Stomach (tissue), 9 donors: ENCODE results near the gene HSPA12B. TPM values are rescaled to one million over a fixed set of nuclear protein-coding genes. Genes with fewer than 3 reads are reported as not detected.

Experiments used
- DNase-seq, 2 donors: peaks; one replicate each; pipeline versions ENCODE4 v3.0.0 to v3.0.0-alpha.2; 2013 to 2019
- H3K27ac ChIP-seq, 5 donors: fragments of 200-600 bp in 4 of 5; sonication (generic) in 4 of 5; one replicate each; pipeline ENCODE4 v1.5.1; 2013 to 2019; ENCODE audit warnings: mild to moderate bottlenecking in 1 of 5, moderate library complexity in 1 of 5
- H3K27me3 ChIP-seq, 3 donors: fragments of 200-600 bp; sonication (generic); one replicate each; pipeline ENCODE4 v1.5.1; 2017 to 2019; ENCODE audit warnings: mixed run types in 1 of 3
- H3K36me3 ChIP-seq, 4 donors: fragments of 200-600 bp; sonication (generic); 1 replicate in 3 of 4; 2 replicates in 1 of 4; pipeline ENCODE4 v1.5.1; 2016 to 2019
- H3K4me1 ChIP-seq, 4 donors: fragments of 200-600 bp; sonication (generic); one replicate each; pipeline ENCODE4 v1.5.1; 2016 to 2019
- H3K4me3 ChIP-seq, 4 donors: fragments of 200-600 bp; sonication (generic) in 3 of 4; one replicate each; pipeline ENCODE4 v1.5.1; 2016 to 2019; ENCODE audit warnings: mild to moderate bottlenecking in 1 of 4
- H3K9me3 ChIP-seq, 4 donors: fragments of 200-600 bp; sonication (generic); one replicate each; pipeline ENCODE4 v1.5.1; 2016 to 2019
- CTCF ChIP-seq, 7 experiments: fragments of 450-650 bp in 4 of 7; fragments of 200-600 bp in 3 of 7; sonication (generic) in 3 of 7; IDR thresholded peaks; one replicate each; pipeline ENCODE4 v1.5.1; 2016 to 2019; ENCODE audit warnings: antibody characterized with exemption in 7 of 7, control low read depth in 2 of 7, mild to moderate bottlenecking in 1 of 7
- EP300 ChIP-seq: sonication (generic); formaldehyde crosslinking; IDR thresholded peaks from one replicate; pipeline ENCODE4 v1.6.1; 2017; ENCODE audit warnings: antibody characterized with exemption
- POLR2A ChIP-seq, 4 donors: fragments of 450-650 bp; IDR thresholded peaks; one replicate each; pipeline ENCODE4 v1.6.1; 2016; ENCODE audit warnings: antibody characterized with exemption in 4 of 4, control low read depth in 2 of 4, mild to moderate bottlenecking in 1 of 4, moderate library complexity in 1 of 4
- POLR2AphosphoS5 ChIP-seq, 3 donors: sonication (generic); formaldehyde crosslinking; IDR thresholded peaks; one replicate each; pipeline ENCODE4 v1.6.1; 2016; ENCODE audit warnings: antibody characterized with exemption in 3 of 3
- WGBS, 5 donors: extraction: QIAGEN DNeasy Blood & Tissue Kit in 3 of 5; methylation state at CpG; one replicate each; pipeline versions ENCODE4 v1.1.5 to v1.1.7; 2013 to 2018; 5-methylcytosine and 5-hydroxymethylcytosine counted together
- intact Hi-C: fragments of 100-400 bp; cut with DNase I; formaldehyde crosslinking; loops from one replicate; pipeline ENCODE4 v1.15.1; 2023; ENCODE audit warnings: low total_unique reads
- polyA plus RNA-seq, 3 donors: library from polyadenylated mRNA; stranded (reverse); fragments of 200-250 nt; gene quantifications; one replicate each; pipeline ENCODE4 v1.2.3, GENCODE V29; 2013
- total RNA-seq, 5 donors: library from RNA; depleted of rRNA; stranded (reverse); fragments of >200 nt; gene quantifications; one replicate each; pipeline versions ENCODE4 v1.1.0 to v1.2.3, GENCODE V29; 2014 to 2016
- donor health status: healthy with polysubstance abuse.
- donor health status: Bipolar disorder and iron deficiency.
- donor health status: healthy.

Gene HSPA12B
- total and polyA plus RNA-seq, 8 donors, result 0.87 to 14.3 (median 4.5) TPM

GRCh38 chr20:3740615-3741301 is 8.3 kb downstream of the HSPA12B start:
- Histone ChIP-seq H3K27me3 (peaks cover 0 to 17% (median 0%) of the 10 kb centered on the region in 3 donors), H3K9me3 (no peaks in the 10 kb centered on the region), H3K4me3 (no peak overlapping the region), H3K27ac (peak overlapping the region in 1 of 5 donors; percentile 55), H3K4me1 (peaks cover 4 to 12% (median 10%) of the 10 kb centered on the region in 4 donors), H3K36me3 (peaks cover 0 to 2% (median 0%) of the 10 kb centered on the region in 4 donors)
- TF ChIP-seq POLR2A (IDR thresholded peaks at IDR 0.05) (no peak), EP300 (no peak), POLR2AphosphoS5 (IDR thresholded peaks at IDR 0.05) (no peak), CTCF (IDR thresholded peaks at IDR 0.05) (no peak)
- peak in 1 of 2 donors; percentile 5 for DNase-seq
- intact Hi-C loops, result no loop called here
- WGBS, 5 donors, result 88 to 95% (median 91%) methylated on average over 9 to 15 of the region's 15 CpGs

GRCh38 chr20:3741836-3742458 is 9.5 kb downstream of the HSPA12B start:
- no peak overlapping the region for H3K4me3 ChIP-seq
- peaks cover 4 to 12% (median 10%) of the 10 kb centered on the region in 4 donors for H3K4me1 ChIP-seq
- peaks cover 0 to 17% (median 0%) of the 10 kb centered on the region in 3 donors for H3K27me3 ChIP-seq
- H3K27ac ChIP-seq, result no peak overlapping the region
- intact Hi-C loops, result no loop called here
- no peaks in the 10 kb centered on the region for H3K9me3 ChIP-seq
- H3K36me3 ChIP-seq, result peaks cover 0 to 7% (median 0%) of the 10 kb centered on the region in 4 donors
- DNase-seq, result peak in 1 of 2 donors; percentile 3
- no peak for TF ChIP-seq EP300
- no peak for TF ChIP-seq CTCF (IDR thresholded peaks at IDR 0.05)
- no peak for TF ChIP-seq POLR2A (IDR thresholded peaks at IDR 0.05)
- TF ChIP-seq POLR2AphosphoS5 (IDR thresholded peaks at IDR 0.05), result no peak
- WGBS, 5 donors, result 57 to 83% (median 74%) methylated on average over 5 to 7 of the region's 7 CpGs

- Histone ChIP-seq H3K9me3 (no peaks in the 10 kb centered on the region), H3K4me3 (no peak overlapping the region), H3K27me3 (peaks cover 0 to 17% (median 0%) of the 10 kb centered on the region in 3 donors), H3K36me3 (peaks cover 0 to 7% (median 0%) of the 10 kb centered on the region in 4 donors), H3K4me1 (peaks cover 4 to 12% (median 10%) of the 10 kb centered on the region in 4 donors), H3K27ac (no peak overlapping the region)
- TF ChIP-seq EP300 (no peak), POLR2A (IDR thresholded peaks at IDR 0.05) (no peak), CTCF (IDR thresholded peaks at IDR 0.05) (no peak), POLR2AphosphoS5 (IDR thresholded peaks at IDR 0.05) (no peak)
- no peak for DNase-seq
- intact Hi-C loops, result no loop called here
- WGBS, 5 donors, result 69 to 95% (median 80%) methylated on average over 2 of the region's 2 CpGs
Observed at GRCh38 chr20:3743251-3743650, 10.8 kb downstream of the HSPA12B start.

- WGBS, 5 donors, result 75 to 92% (median 82%) methylated on average over 1 of the region's 1 CpG
- Histone ChIP-seq H3K9me3 (no peaks in the 10 kb centered on the region), H3K36me3 (peaks cover 0 to 7% (median 0%) of the 10 kb centered on the region in 4 donors), H3K4me1 (peaks cover 4 to 12% (median 10%) of the 10 kb centered on the region in 4 donors), H3K27ac (no peak overlapping the region), H3K4me3 (no peak overlapping the region), H3K27me3 (peaks cover 0 to 17% (median 0%) of the 10 kb centered on the region in 3 donors)
- intact Hi-C loops, result no loop called here
- DNase-seq, result peak in 1 of 2 donors; percentile 1
- TF ChIP-seq POLR2A (IDR thresholded peaks at IDR 0.05) (no peak), EP300 (no peak), CTCF (IDR thresholded peaks at IDR 0.05) (no peak), POLR2AphosphoS5 (IDR thresholded peaks at IDR 0.05) (no peak)
Observed at GRCh38 chr20:3744037-3744436, 11.6 kb downstream of the HSPA12B start.
